Activated CD4-positive, alpha-beta T cell treated with anti-CD3 and anti-CD28 coated beads for 36 hours (primary cell): ENCODE data around the gene OSBPL8. TPM values are rescaled to one million over a fixed set of nuclear protein-coding genes. Genes with fewer than 3 reads are reported as not detected.
A peak's percentile ranks its signal among the peaks of the same experiment; 100 is the strongest.
"Not testable (repeated sequence)": the region's sequence is repeated elsewhere in the genome, so short reads cannot be mapped to it uniquely, and the experiment has no call there.

ENCODE experiments used
- ATAC-seq: fragments of 200-7000 bp; cut with Tn5 transposase; one replicate; pipeline ENCODE4 v1.10.0; 2021; ENCODE audit warnings: mild to moderate bottlenecking, moderate library complexity
- CTCF ChIA-PET: fragments of 350-600 bp; sonication (Branson Sonifier 250); formaldehyde crosslinking; loops from one replicate; lab custom pipeline; 2021; ENCODE audit warnings: antibody characterized with exemption; lab: Charles Lee
- POLR2A ChIA-PET: fragments of 350-600 bp; sonication (Branson Sonifier 250); formaldehyde crosslinking; loops from one replicate; lab custom pipeline; 2021; ENCODE audit warnings: antibody characterized with exemption, inconsistent platforms; lab: Charles Lee
- DNase-seq: peaks from one replicate; pipeline ENCODE4 v3.0.0-alpha.2; 2020
- H3K27ac Mint-ChIP-seq: one replicate; pipeline ENCODE4 v1.8.0; 2021; ENCODE audit warnings: mixed read lengths
- H3K27me3 Mint-ChIP-seq: one replicate; pipeline ENCODE4 v1.8.0; 2021; ENCODE audit warnings: mixed read lengths
- H3K36me3 Mint-ChIP-seq: one replicate; pipeline ENCODE4 v1.8.0; 2021; ENCODE audit warnings: low read depth, mixed read lengths
- H3K4me1 Mint-ChIP-seq: one replicate; pipeline ENCODE4 v1.8.0; 2021; ENCODE audit warnings: mixed read lengths
- H3K4me3 Mint-ChIP-seq: one replicate; pipeline ENCODE4 v1.8.0; 2021; ENCODE audit warnings: mild to moderate bottlenecking, moderate library complexity, mixed read lengths
- H3K9me3 Mint-ChIP-seq: one replicate; pipeline ENCODE4 v1.8.0; 2021; ENCODE audit warnings: low read depth, mixed read lengths
- intact Hi-C, 2 experiments: fragments of 100-400 bp; cut with DNase I in 1 of 2; cut with micrococcal nuclease in 1 of 2; formaldehyde crosslinking; loops; one replicate each; pipeline versions ENCODE4 v1.14.2 to v1.15.1; 2022 to 2024; cut with DNase I, micrococcal nuclease
- total RNA-seq, 2 experiments: library from RNA; stranded (reverse); gene quantifications; one replicate each; pipeline ENCODE4 v1.2.3, GENCODE V29; 2021

The OSBPL8 gene
- total RNA-seq, 2 experiments from 2014 or later = 70.2 to 78.5 TPM

- Mint-ChIP-seq H3K27ac (no peak overlapping the region), H3K4me3 (no peak overlapping the region)
Observed at GRCh38 chr12:76501390-76501789, 58.2 kb downstream of the OSBPL8 start.

GRCh38 chr12:76499136-76499535 lies 60.4 kb downstream of the OSBPL8 start:
- peaks cover 12% of the 10 kb centered on the region for H3K4me1 Mint-ChIP-seq
- H3K4me3 Mint-ChIP-seq, H3K27ac Mint-ChIP-seq, POLR2A ChIA-PET, DNase-seq, ATAC-seq, intact Hi-C loops, H3K27me3 Mint-ChIP-seq: not testable (repeated sequence)
- CTCF ChIA-PET = interaction anchor here (1.2 kb wide), 1 partner anchor 87 kb away, joined by 3 read pairs; no protein-coding TSS in a partner anchor
- peaks cover 15% of the 10 kb centered on the region for H3K9me3 Mint-ChIP-seq
- H3K36me3 Mint-ChIP-seq = peaks cover 33% of the 10 kb centered on the region

More at GRCh38 chr12:76501390-76501789, 58.2 kb downstream of the OSBPL8 start:
- Mint-ChIP-seq H3K36me3 (peaks cover 27% of the 10 kb centered on the region), H3K27me3 (no peaks in the 10 kb centered on the region), H3K9me3 (no peaks in the 10 kb centered on the region), H3K4me1 (peaks cover 15% of the 10 kb centered on the region)
- ATAC-seq = no peak
- ChIA-PET POLR2A (no interaction called here), CTCF (no interaction called here)
- DNase-seq = no peak
- intact Hi-C loops = no loop called here

- peaks cover 41% of the 10 kb centered on the region for H3K36me3 Mint-ChIP-seq
Observed at GRCh38 chr12:76495556-76495955, 64.0 kb downstream of the OSBPL8 start.

GRCh38 chr12:76491292-76491691 lies 68.3 kb downstream of the OSBPL8 start:
- ATAC-seq (no peak), DNase-seq (no peak)
- peaks cover 27% of the 10 kb centered on the region for H3K9me3 Mint-ChIP-seq
- intact Hi-C loops = no loop called here
- no peak overlapping the region for H3K4me3 Mint-ChIP-seq
- H3K36me3 Mint-ChIP-seq = peaks cover 42% of the 10 kb centered on the region
- H3K27ac Mint-ChIP-seq = no peak overlapping the region
- ChIA-PET CTCF (no interaction called here), POLR2A (no interaction called here)
- no peaks in the 10 kb centered on the region for H3K27me3 Mint-ChIP-seq
- peaks cover 28% of the 10 kb centered on the region for H3K4me1 Mint-ChIP-seq

More at GRCh38 chr12:76495556-76495955, 64.0 kb downstream of the OSBPL8 start:
- intact Hi-C loops = no loop called here
- no peak overlapping the region for H3K4me3 Mint-ChIP-seq
- H3K4me1 Mint-ChIP-seq = peaks cover 9% of the 10 kb centered on the region
- ATAC-seq (no peak), DNase-seq (no peak)
- CTCF ChIA-PET = interaction anchor here (0.7 to 1.0 kb wide), 2 partner anchors 20 to 32 kb away, joined by 3 read pairs; no protein-coding TSS in a partner anchor
- peaks cover 27% of the 10 kb centered on the region for H3K9me3 Mint-ChIP-seq
- no peaks in the 10 kb centered on the region for H3K27me3 Mint-ChIP-seq
- no peak overlapping the region for H3K27ac Mint-ChIP-seq
- POLR2A ChIA-PET = no interaction called here

GRCh38 chr12:76490763-76491162 lies 68.8 kb downstream of the OSBPL8 start:
- Mint-ChIP-seq H3K9me3 (peaks cover 22% of the 10 kb centered on the region), H3K4me3 (no peak overlapping the region), H3K4me1 (peaks cover 28% of the 10 kb centered on the region), H3K27ac (no peak overlapping the region), H3K27me3 (no peaks in the 10 kb centered on the region), H3K36me3 (peaks cover 40% of the 10 kb centered on the region)
- POLR2A ChIA-PET = no interaction called here
- CTCF ChIA-PET = no interaction called here
- no peak for ATAC-seq
- DNase-seq = no peak
- intact Hi-C loops = no loop called here

- DNase-seq (no peak), ATAC-seq (no peak)
- H3K27ac Mint-ChIP-seq = no peak overlapping the region
- ChIA-PET POLR2A (no interaction called here), CTCF (interaction anchor here (0.6 kb wide), 1 partner anchor 37 kb away, joined by 3 read pairs; no protein-coding TSS in a partner anchor)
- H3K4me1 Mint-ChIP-seq = peaks cover 28% of the 10 kb centered on the region
- intact Hi-C loops = no loop called here
- no peak overlapping the region for H3K4me3 Mint-ChIP-seq
- H3K9me3 Mint-ChIP-seq = peaks cover 18% of the 10 kb centered on the region
- no peaks in the 10 kb centered on the region for H3K27me3 Mint-ChIP-seq
- H3K36me3 Mint-ChIP-seq = peaks cover 34% of the 10 kb centered on the region
Observed at GRCh38 chr12:76489737-76490136, 69.8 kb downstream of the OSBPL8 start.

GRCh38 chr12:76486011-76486410 lies 73.6 kb downstream of the OSBPL8 start:
- H3K9me3 Mint-ChIP-seq = no peaks in the 10 kb centered on the region
- no peak overlapping the region for H3K27ac Mint-ChIP-seq
- H3K36me3 Mint-ChIP-seq = peaks cover 26% of the 10 kb centered on the region
- H3K27me3 Mint-ChIP-seq = no peaks in the 10 kb centered on the region
- H3K4me1 Mint-ChIP-seq = peaks cover 27% of the 10 kb centered on the region
- ChIA-PET CTCF (no interaction called here), POLR2A (no interaction called here)
- H3K4me3 Mint-ChIP-seq = no peak overlapping the region
- no peak for ATAC-seq
- intact Hi-C loops = no loop called here
- DNase-seq = no peak

- CTCF ChIA-PET = no interaction called here
- Mint-ChIP-seq H3K27ac (no peak overlapping the region), H3K4me1 (peaks cover 7% of the 10 kb centered on the region), H3K4me3 (no peak overlapping the region), H3K9me3 (no peaks in the 10 kb centered on the region), H3K27me3 (no peaks in the 10 kb centered on the region), H3K36me3 (peaks cover 21% of the 10 kb centered on the region)
- intact Hi-C loops = no loop called here
- DNase-seq = no peak
- POLR2A ChIA-PET = no interaction called here
- no peak for ATAC-seq
Observed at GRCh38 chr12:76480796-76481195, 78.8 kb downstream of the OSBPL8 start.

GRCh38 chr12:76478045-76478444 lies 81.5 kb downstream of the OSBPL8 start:
- Mint-ChIP-seq H3K4me1 (peaks cover 7% of the 10 kb centered on the region), H3K27ac (no peak overlapping the region), H3K9me3 (no peaks in the 10 kb centered on the region), H3K36me3 (peaks cover 16% of the 10 kb centered on the region), H3K27me3 (no peaks in the 10 kb centered on the region), H3K4me3 (no peak overlapping the region)
- CTCF ChIA-PET = interaction anchor here (0.7 to 1.5 kb wide), 2 partner anchors 10 to 37 kb away, joined by 3 to 4 read pairs; no protein-coding TSS in a partner anchor
- DNase-seq = no peak
- POLR2A ChIA-PET = no interaction called here
- ATAC-seq = no peak
- intact Hi-C loops = no loop called here

- peak; percentile 28 for DNase-seq
- H3K4me3 Mint-ChIP-seq, H3K27ac Mint-ChIP-seq, ATAC-seq, H3K9me3 Mint-ChIP-seq, H3K4me1 Mint-ChIP-seq, intact Hi-C loops, H3K36me3 Mint-ChIP-seq, H3K27me3 Mint-ChIP-seq, POLR2A ChIA-PET: not testable (repeated sequence)
- CTCF ChIA-PET = interaction anchor here (0.6 kb wide), 1 partner anchor 292 kb away, joined by 3 read pairs; no protein-coding TSS in a partner anchor
Observed at GRCh38 chr12:76472862-76473261, 86.7 kb downstream of the OSBPL8 start.

- intact Hi-C loops = no loop called here
- ATAC-seq (no peak), DNase-seq (no peak)
- no peak overlapping the region for H3K4me3 Mint-ChIP-seq
- H3K36me3 Mint-ChIP-seq = peaks cover 3% of the 10 kb centered on the region
- POLR2A ChIA-PET = interaction anchor here (0.6 kb wide), 1 partner anchor 83 kb away, joined by 5 read pairs; no protein-coding TSS in a partner anchor
- H3K9me3 Mint-ChIP-seq = no peaks in the 10 kb centered on the region
- no peak overlapping the region for H3K27ac Mint-ChIP-seq
- CTCF ChIA-PET = no interaction called here
- no peaks in the 10 kb centered on the region for H3K27me3 Mint-ChIP-seq
- peaks cover 10% of the 10 kb centered on the region for H3K4me1 Mint-ChIP-seq
Observed at GRCh38 chr12:76471579-76471978, 88.0 kb downstream of the OSBPL8 start.
